Activated CD8-positive, alpha-beta T cell treated with anti-CD3 and anti-CD28 coated beads for 36 hours (primary cell): Measurements from ENCODE around the gene NDUFAF3. TPM values are rescaled to one million over a fixed set of nuclear protein-coding genes. Genes with fewer than 3 reads are reported as not detected.
"Not testable (repeated sequence)": the region's sequence is repeated elsewhere in the genome, so short reads cannot be mapped to it uniquely, and the experiment has no call there.

ENCODE experiments used
- ATAC-seq: fragments of 200-7000 bp; cut with Tn5 transposase; one replicate; pipeline ENCODE4 v1.10.0; 2021; ENCODE audit warnings: mild to moderate bottlenecking, moderate library complexity
- CTCF ChIA-PET: fragments of 350-600 bp; sonication (Branson Sonifier 250); formaldehyde crosslinking; loops from one replicate; lab custom pipeline; 2021; ENCODE audit warnings: antibody characterized with exemption; lab: Charles Lee
- POLR2A ChIA-PET: fragments of 350-600 bp; sonication (Branson Sonifier 250); formaldehyde crosslinking; loops from one replicate; lab custom pipeline; 2021; ENCODE audit warnings: antibody characterized with exemption; lab: Charles Lee
- DNase-seq: peaks from one replicate; pipeline ENCODE4 v3.0.0-alpha.2; 2020
- H3K27ac Mint-ChIP-seq: one replicate; pipeline ENCODE4 v1.8.0; 2021; ENCODE audit warnings: mild to moderate bottlenecking, mixed read lengths
- H3K27me3 Mint-ChIP-seq: one replicate; pipeline ENCODE4 v1.8.0; 2021; ENCODE audit warnings: mixed read lengths
- H3K36me3 Mint-ChIP-seq: one replicate; pipeline ENCODE4 v1.8.0; 2021; ENCODE audit warnings: low read depth, mixed read lengths
- H3K4me1 Mint-ChIP-seq: one replicate; pipeline ENCODE4 v1.8.0; 2021; ENCODE audit warnings: low read depth, mixed read lengths
- H3K4me3 Mint-ChIP-seq: one replicate; pipeline ENCODE4 v1.8.0; 2021; ENCODE audit warnings: mild to moderate bottlenecking, moderate library complexity, mixed read lengths
- H3K9me3 Mint-ChIP-seq: one replicate; pipeline ENCODE4 v1.8.0; 2021; ENCODE audit warnings: mixed read lengths
- intact Hi-C: fragments of 100-400 bp; cut with micrococcal nuclease; formaldehyde crosslinking; loops from one replicate; pipeline ENCODE4 v1.10.0; 2022
- total RNA-seq, 2 experiments: library from RNA; stranded (reverse); gene quantifications; one replicate each; pipeline ENCODE4 v1.2.3, GENCODE V29; 2021
- TF ChIP-seq, protein P1 (sequence below): fragments of 200-600 bp; IDR thresholded peaks from one replicate; pipeline ENCODE4 v1.8.0; 2022; ENCODE audit warnings: antibody characterized with exemption, mild to moderate bottlenecking

NDUFAF3 gene
- total RNA-seq, 2 experiments from 2014 or later, result 90.7 to 95.5 TPM

DNA sequence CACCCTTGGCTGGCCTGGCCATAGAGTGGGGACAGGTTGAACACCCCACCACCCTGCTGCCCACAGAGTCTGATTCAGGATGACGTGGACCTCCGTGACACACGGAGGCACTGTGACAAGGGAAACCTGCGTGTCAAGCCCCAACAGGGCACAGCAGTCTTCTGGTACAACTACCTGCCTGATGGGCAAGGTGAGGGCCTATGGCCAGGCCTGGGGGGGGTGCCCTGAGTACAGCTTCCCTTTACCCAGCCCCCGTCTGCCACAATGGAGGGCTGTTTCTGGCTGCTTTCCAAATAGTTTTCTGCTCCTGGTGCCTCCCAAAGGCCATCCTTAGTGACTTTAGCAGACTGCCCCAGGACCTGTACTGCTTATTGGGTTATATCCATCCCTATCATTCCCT lies 15.9 kb upstream of the NDUFAF3 start:
- intact Hi-C loops, result no loop called here
- DNase-seq (no peak), ATAC-seq (no peak)
- Mint-ChIP-seq H3K27me3 (no peaks in the 10 kb centered on the region), H3K4me1 (peaks cover 14% of the 10 kb centered on the region), H3K4me3 (peak overlapping the region; percentile 91), H3K9me3 (no peaks in the 10 kb centered on the region), H3K36me3 (peaks cover 10% of the 10 kb centered on the region), H3K27ac (no peak overlapping the region)
- ChIA-PET POLR2A (interaction anchor here (2.1 to 7.1 kb wide), 5 partner anchors 9 to 23 kb away, joined by 13 to 200 read pairs (median 27); partner anchors contain the start of genes DALRD3, IMPDH2, NDUFAF3 and P4HTM), CTCF (interaction anchor here (0.6 to 4.2 kb wide), 2 partner anchors 14 to 18 kb away, joined by 3 to 45 read pairs; partner anchors contain the start of genes DALRD3 and NDUFAF3)
- TF ChIP-seq, protein P1, sequence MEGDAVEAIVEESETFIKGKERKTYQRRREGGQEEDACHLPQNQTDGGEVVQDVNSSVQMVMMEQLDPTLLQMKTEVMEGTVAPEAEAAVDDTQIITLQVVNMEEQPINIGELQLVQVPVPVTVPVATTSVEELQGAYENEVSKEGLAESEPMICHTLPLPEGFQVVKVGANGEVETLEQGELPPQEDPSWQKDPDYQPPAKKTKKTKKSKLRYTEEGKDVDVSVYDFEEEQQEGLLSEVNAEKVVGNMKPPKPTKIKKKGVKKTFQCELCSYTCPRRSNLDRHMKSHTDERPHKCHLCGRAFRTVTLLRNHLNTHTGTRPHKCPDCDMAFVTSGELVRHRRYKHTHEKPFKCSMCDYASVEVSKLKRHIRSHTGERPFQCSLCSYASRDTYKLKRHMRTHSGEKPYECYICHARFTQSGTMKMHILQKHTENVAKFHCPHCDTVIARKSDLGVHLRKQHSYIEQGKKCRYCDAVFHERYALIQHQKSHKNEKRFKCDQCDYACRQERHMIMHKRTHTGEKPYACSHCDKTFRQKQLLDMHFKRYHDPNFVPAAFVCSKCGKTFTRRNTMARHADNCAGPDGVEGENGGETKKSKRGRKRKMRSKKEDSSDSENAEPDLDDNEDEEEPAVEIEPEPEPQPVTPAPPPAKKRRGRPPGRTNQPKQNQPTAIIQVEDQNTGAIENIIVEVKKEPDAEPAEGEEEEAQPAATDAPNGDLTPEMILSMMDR, result no peak

DNA sequence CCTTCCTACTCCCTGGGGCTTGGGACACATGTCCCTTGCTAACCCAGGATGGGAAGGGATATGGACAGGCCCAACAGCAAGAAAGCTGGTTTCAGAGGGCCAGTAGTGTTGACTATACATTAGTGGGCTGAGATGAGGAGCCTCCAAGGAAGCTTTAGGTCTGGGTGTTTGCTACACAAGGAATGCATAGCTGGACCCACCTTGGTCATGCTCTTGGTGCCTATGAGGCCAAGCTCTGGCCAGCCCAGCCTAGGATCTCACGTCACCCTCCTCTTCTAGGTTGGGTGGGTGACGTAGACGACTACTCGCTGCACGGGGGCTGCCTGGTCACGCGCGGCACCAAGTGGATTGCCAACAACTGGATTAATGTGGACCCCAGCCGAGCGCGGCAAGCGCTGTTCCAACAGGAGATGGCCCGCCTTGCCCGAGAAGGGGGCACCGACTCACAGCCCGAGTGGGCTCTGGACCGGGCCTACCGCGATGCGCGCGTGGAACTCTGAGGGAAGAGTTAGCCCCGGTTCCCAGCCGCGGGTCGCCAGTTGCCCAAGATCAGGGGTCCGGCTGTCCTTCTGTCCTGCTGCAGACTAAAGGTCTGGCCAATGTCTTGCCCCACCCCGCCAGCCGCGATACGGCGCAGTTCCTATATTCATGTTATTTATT lies 15.4 kb upstream of the NDUFAF3 start:
- CTCF ChIA-PET, result interaction anchor here (0.8 to 4.2 kb wide), 12 partner anchors 8 to 443 kb away, joined by 3 to 45 read pairs (median 5); partner anchors contain the start of genes DALRD3, IMPDH2, NDUFAF3 and P4HTM
- intact Hi-C loops, result no loop called here
- Mint-ChIP-seq H3K27ac (peak overlapping the region; percentile 98), H3K27me3 (no peaks in the 10 kb centered on the region), H3K36me3 (peaks cover 11% of the 10 kb centered on the region), H3K9me3 (no peaks in the 10 kb centered on the region), H3K4me3 (peak overlapping the region; percentile 91), H3K4me1 (peaks cover 14% of the 10 kb centered on the region)
- DNase-seq, result no peak
- POLR2A ChIA-PET, result interaction anchor here (0.6 to 7.1 kb wide), 14 partner anchors 9 to 334 kb away, joined by 3 to 200 read pairs (median 6); partner anchors contain the start of genes ARIH2, DALRD3, IMPDH2 and NDUFAF3
- TF ChIP-seq, protein P1, result no peak
- no peak for ATAC-seq

DNA sequence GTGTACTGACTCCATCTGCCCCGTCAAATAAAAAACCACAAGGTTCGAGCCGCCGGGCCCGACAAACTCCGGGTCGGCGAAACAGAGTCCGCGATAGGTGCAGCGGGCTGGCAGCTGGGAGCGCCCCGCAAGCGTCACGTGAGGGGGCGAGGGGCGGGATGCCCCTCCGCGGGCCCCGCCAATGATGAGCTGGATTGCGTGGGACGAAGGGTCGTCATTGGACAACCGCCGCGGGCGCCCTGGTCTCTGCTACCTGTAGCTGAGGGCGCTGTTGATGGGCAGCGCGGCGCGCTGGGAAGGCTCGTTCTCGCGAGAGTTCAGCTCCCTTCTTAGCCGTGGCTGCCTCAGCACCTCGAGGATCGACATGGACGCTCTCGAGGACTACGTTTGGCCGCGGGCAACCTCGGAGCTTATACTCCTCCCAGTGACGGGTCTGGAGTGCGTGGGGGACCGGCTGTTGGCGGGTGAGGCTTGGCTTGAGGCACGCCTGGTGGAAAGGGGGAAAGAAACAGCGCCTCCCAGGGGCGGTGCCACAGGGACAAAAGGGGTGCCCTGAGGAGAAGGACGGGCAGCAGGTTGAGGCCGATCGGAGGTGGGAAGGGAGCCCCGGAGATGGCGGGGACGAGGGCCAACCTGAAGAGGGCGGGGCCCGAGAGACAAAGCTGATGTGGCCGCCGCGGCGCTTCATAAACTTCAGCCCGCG lies 14.7 kb upstream of the NDUFAF3 start, which contains the start of gene WDR6:
Gene WDR6 (plus strand): TSS at position 324 of the 703 bp plus-strand sequence. CDS start 41 bp downstream, at position 365.
- TF ChIP-seq, protein P1, result no peak
- DNase-seq, result peak; percentile 99
- Mint-ChIP-seq H3K4me1 (peaks cover 16% of the 10 kb centered on the region), H3K27ac (peak within 1 kb of the TSS; percentile 98), H3K9me3 (no peaks in the 10 kb centered on the region), H3K27me3 (no peaks in the 10 kb centered on the region), H3K36me3 (peaks cover 18% of the 10 kb centered on the region), H3K4me3 (peak within 1 kb of the TSS; percentile 91)
- POLR2A ChIA-PET, result interaction anchor here (0.6 to 7.1 kb wide), 16 partner anchors 10 to 333 kb away, joined by 3 to 200 read pairs (median 6); partner anchors contain the start of genes ARIH2, DALRD3, IMPDH2 and NDUFAF3
- CTCF ChIA-PET, result interaction anchor here (0.8 to 4.2 kb wide), 13 partner anchors 9 to 442 kb away, joined by 3 to 45 read pairs (median 5); partner anchors contain the start of genes DALRD3, IMPDH2, NDUFAF3 and P4HTM
- peak; percentile 87 for ATAC-seq
- intact Hi-C loops, result no loop called here

DNA sequence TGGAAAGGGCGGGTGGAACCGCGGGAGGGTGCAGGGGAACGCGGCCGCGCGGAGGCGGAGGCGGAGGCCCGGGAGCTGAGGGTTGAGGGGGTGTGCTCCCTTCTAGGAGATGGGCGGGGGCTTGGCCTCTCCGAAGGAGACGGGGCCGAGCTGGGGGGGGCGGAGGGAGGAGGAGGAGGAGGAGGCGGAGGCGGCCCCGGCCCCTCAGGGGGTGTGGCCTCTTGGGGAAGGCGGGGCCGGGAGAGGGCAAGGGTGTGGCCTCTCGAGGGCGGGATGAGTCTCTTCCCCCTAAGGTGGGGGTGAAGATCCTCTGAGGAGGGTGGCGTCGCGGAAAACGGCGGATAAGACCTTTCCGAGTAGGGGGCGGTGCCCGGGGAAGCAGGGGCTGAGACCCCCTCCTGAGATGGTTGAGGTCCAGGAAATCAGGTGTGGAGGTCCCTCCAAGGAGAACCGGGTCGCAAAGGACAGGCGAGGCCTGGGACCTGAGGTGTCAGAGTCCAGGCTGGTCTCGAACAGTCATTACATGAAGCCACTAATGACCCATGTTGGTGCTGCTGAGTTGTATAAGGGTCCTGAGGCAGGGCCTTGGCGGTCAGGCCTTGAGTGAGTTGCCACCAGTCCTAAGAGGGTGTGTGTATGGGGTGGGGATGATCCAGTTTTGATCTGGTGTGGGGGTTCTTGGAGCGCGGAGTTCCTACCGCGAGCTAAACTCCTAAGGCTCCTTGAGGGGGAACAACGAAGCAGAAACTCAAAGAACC lies 14.0 kb upstream of the NDUFAF3 start:
- POLR2A ChIA-PET, result interaction anchor here (0.7 to 7.1 kb wide), 14 partner anchors 11 to 332 kb away, joined by 3 to 200 read pairs (median 6); partner anchors contain the start of genes ARIH2, DALRD3, IMPDH2 and NDUFAF3
- ATAC-seq (peak; percentile 75), DNase-seq (peak; percentile 89)
- TF ChIP-seq, protein P1, result no peak
- peak overlapping the region; percentile 91 for H3K4me3 Mint-ChIP-seq
- peaks cover 17% of the 10 kb centered on the region for H3K4me1 Mint-ChIP-seq
- CTCF ChIA-PET, result interaction anchor here (0.8 to 4.2 kb wide), 11 partner anchors 9 to 441 kb away, joined by 3 to 45 read pairs (median 5); partner anchors contain the start of genes DALRD3, NDUFAF3, P4HTM and QRICH1
- no peaks in the 10 kb centered on the region for H3K9me3 Mint-ChIP-seq
- peaks cover 18% of the 10 kb centered on the region for H3K36me3 Mint-ChIP-seq
- H3K27ac Mint-ChIP-seq, result peak overlapping the region; percentile 98
- H3K27me3 Mint-ChIP-seq, result no peaks in the 10 kb centered on the region
- intact Hi-C loops, result no loop called here

DNA sequence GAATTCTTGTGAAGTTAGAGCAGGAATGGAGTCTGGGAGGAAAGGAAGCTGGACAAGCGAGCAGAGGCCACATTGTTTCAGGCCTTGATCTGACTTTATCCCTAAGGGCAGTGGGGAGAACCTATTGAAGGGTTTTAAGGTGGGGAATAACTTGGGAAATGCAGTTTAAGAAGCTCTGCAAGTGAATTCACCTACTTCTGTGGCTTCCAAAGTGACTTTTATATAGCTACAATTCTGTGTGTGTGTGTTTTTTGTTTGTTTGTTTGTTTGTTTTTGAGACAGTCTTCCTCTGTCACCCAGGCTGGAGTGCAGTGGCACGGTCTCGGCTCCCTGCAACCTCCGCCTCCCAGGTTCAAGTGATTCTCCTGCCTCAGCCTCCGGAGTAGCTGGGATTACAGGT lies 13.3 kb upstream of the NDUFAF3 start:
- DNase-seq, intact Hi-C loops, H3K9me3 Mint-ChIP-seq, ATAC-seq, H3K27me3 Mint-ChIP-seq: not testable (repeated sequence)
- Mint-ChIP-seq H3K36me3 (peaks cover 18% of the 10 kb centered on the region), H3K4me1 (peaks cover 17% of the 10 kb centered on the region), H3K27ac (peak overlapping the region; percentile 98), H3K4me3 (peak overlapping the region; percentile 91)
- POLR2A ChIA-PET, result interaction anchor here (1.1 to 7.1 kb wide), 5 partner anchors 13 to 85 kb away, joined by 3 to 200 read pairs (median 27); partner anchors contain the start of genes DALRD3, IMPDH2, NDUFAF3 and P4HTM
- CTCF ChIA-PET, result interaction anchor here (0.8 to 4.2 kb wide), 6 partner anchors 8 to 162 kb away, joined by 3 to 45 read pairs (median 20); partner anchors contain the start of genes DALRD3, NDUFAF3, P4HTM and QRICH1
